K562 (cell line): ENCODE data around the gene RABL6. TPM values are rescaled to one million over a fixed set of nuclear protein-coding genes. Genes with fewer than 3 reads are reported as not detected.

Source experiments
- CC2D1A ChIP-seq: fragments of 450-650 bp; IDR thresholded peaks from 2 replicates; pipeline ENCODE4 v1.6.1; 2017; ENCODE audit warnings: mild to moderate bottlenecking
- CUX1 ChIP-seq: fragments of 200-800 bp; sonication (Bioruptor generic); IDR thresholded peaks from 2 replicates; pipeline ENCODE4 v1.6.1; 2016; ENCODE audit warnings: missing genetic modification characterization, missing compliant biosample characterization
- HMGN3 ChIP-seq: IDR thresholded peaks from 2 replicates; pipeline ENCODE4 v1.6.1; 2011; ENCODE audit warnings: borderline replicate concordance, low read depth, mild to moderate bottlenecking, mixed read lengths, low read length; ENCODE audit not compliant: insufficient read length; ENCODE audit errors: extremely low read depth
- PCBP1 ChIP-seq: fragments of 200-400 bp; formaldehyde crosslinking; IDR thresholded peaks from 2 replicates; pipeline ENCODE4 v1.6.1; 2018; ENCODE audit warnings: mild to moderate bottlenecking, low read depth, low read length; ENCODE audit not compliant: poor library complexity, severe bottlenecking
- RHOXF2B ChIP-seq: fragments of 250-450 bp; sonication (Bioruptor Pico); conservative IDR thresholded peaks from 2 replicates; pipeline ENCODE4 v1.5.1; 2021
- ZMIZ1 ChIP-seq, 2 experiments: fragments of 150-350 bp in 1 of 2; IDR thresholded peaks; 2 replicates each; pipeline ENCODE4 v1.6.1; 2012 to 2016; ENCODE audit warnings: low read depth in 2 of 2, low read length in 2 of 2, mild to moderate bottlenecking in 1 of 2, moderate library complexity in 1 of 2
- ZNF133 ChIP-seq: fragments of 250-450 bp; sonication (Bioruptor Pico); IDR thresholded peaks from 2 replicates; pipeline ENCODE4 v1.4.0; 2020; ENCODE audit warnings: mild to moderate bottlenecking
- ZNF311 ChIP-seq: fragments of 250-450 bp; sonication (Bioruptor Pico); IDR thresholded peaks from 2 replicates; pipeline ENCODE4 v1.4.0; 2020; ENCODE audit warnings: mild to moderate bottlenecking, moderate library complexity
- ZNF398 ChIP-seq: fragments of 250-450 bp; sonication (Bioruptor Pico); IDR thresholded peaks from 2 replicates; pipeline ENCODE4 v1.8.0; 2021; ENCODE audit warnings: moderate library complexity, mild to moderate bottlenecking, inconsistent platforms
- ZNF507 ChIP-seq: conservative IDR thresholded peaks from 2 replicates; pipeline ENCODE4 v1.6.1; 2017; ENCODE audit warnings: missing genetic modification characterization, missing compliant biosample characterization
- ZNF518B ChIP-seq: fragments of 250-450 bp; sonication (Bioruptor Pico); IDR thresholded peaks from 2 replicates; pipeline ENCODE4 v1.5.0; 2021; ENCODE audit warnings: mild to moderate bottlenecking, moderate library complexity
- polyA plus RNA-seq, 8 experiments: library from polyadenylated mRNA; depleted of rRNA in 4 of 8; stranded (reverse) in 5 of 8; unstranded in 3 of 8; fragments of >200 nt; fragmentation: Nextera tagmentation in 2 of 8; fragmentation: Illumina TruSeq in 1 of 8; extraction: Ambion mirVana in 2 of 8; extraction: Trizol in 1 of 8; gene quantifications; 2 replicates each; pipeline versions ENCODE4 v1.2.1 to v1.2.3, GENCODE V29; 2011 to 2014; ENCODE audit warnings: inconsistent platforms in 1 of 8, missing spikeins in 1 of 8
- total RNA-seq, 7 experiments: library from RNA; depleted of rRNA in 6 of 7; stranded (reverse); fragments of >200 nt in 6 of 7; fragmentation: Illumina TruSeq in 2 of 7; extraction: Trizol in 2 of 7; gene quantifications; 2 replicates each; pipeline versions ENCODE4 v1.2.1 to v1.2.3, GENCODE V29; 2011 to 2021; ENCODE audit warnings: low replicate concordance in 1 of 7

Gene RABL6
- total and polyA plus RNA-seq, 9 of the 15 experiments (the other 6 are each of a cell fraction or from before 2014, with no cell fraction given), result 5.6 to 181 (median 84.5) TPM

- TF ChIP-seq ZMIZ1 (IDR thresholded peaks at IDR 0.05; ENCODE audit: low read depth in 2 of 2, low read length in 2 of 2) (no peak), ZNF133 (CRISPR knock-in tag) (no peak), ZNF507 (tag) (no peak), ZNF398 (no peak), RHOXF2B (CRISPR knock-in tag) (0 out of 2 replicates have a peak, but pooled peaks have one; percentile 84), ZNF518B (CRISPR knock-in tag) (no peak), CUX1 (CRISPR knock-in tag) (no peak), HMGN3 (peak; percentile 48), ZNF311 (CRISPR knock-in tag) (no peak), CC2D1A (no peak), PCBP1 (peak; percentile 93)
Observed at GRCh38 chr9:136885950-136886578, 78.3 kb downstream of the RABL6 start, which contains the start of gene TRAF2 (continued).
